ENCODE data around the gene SYT14.
"Not testable (repeated sequence)": the region's sequence is repeated elsewhere in the genome, so short reads cannot be mapped to it uniquely, and the experiment has no call there.

The SYT14 gene

GRCh38 chr1:209945377-209945776 is 7.4 kb downstream of the SYT14 start:
- peak; percentile 71 for FAIRE-seq

GRCh38 chr1:209948155-209948554 is 10.1 kb downstream of the SYT14 start:
- FAIRE-seq: no peak

GRCh38 chr1:209956116-209956515 is 18.1 kb downstream of the SYT14 start:
- FAIRE-seq: no peak

- no peak for FAIRE-seq
These were observed 21.6 kb downstream of the SYT14 start for GRCh38 chr1:209959623-209960022.

GRCh38 chr1:209960926-209961325 is 22.9 kb downstream of the SYT14 start:
- FAIRE-seq: no peak

GRCh38 chr1:209962388-209962787 is 24.4 kb downstream of the SYT14 start:
- no peak for FAIRE-seq

- FAIRE-seq: peak; percentile 70
These were observed 24.8 kb downstream of the SYT14 start for GRCh38 chr1:209962856-209963255.

GRCh38 chr1:209965996-209966395 is 28.0 kb downstream of the SYT14 start:
- no peak for FAIRE-seq

GRCh38 chr1:209978721-209979120 is 40.7 kb downstream of the SYT14 start:
- FAIRE-seq: not testable (repeated sequence)

- no peak for FAIRE-seq
These were observed 45.9 kb downstream of the SYT14 start for GRCh38 chr1:209983953-209984352.

GRCh38 chr1:209985002-209985401 is 47.0 kb downstream of the SYT14 start:
- no peak for FAIRE-seq

- FAIRE-seq: no peak
These were observed 50.7 kb downstream of the SYT14 start for GRCh38 chr1:209988706-209989105.

GRCh38 chr1:209989525-209989924 is 51.5 kb downstream of the SYT14 start:
- FAIRE-seq: peak; percentile 98

GRCh38 chr1:209993061-209993830 is 55.2 kb downstream of the SYT14 start:
- no peak for FAIRE-seq

GRCh38 chr1:209996348-209996747 is 58.3 kb downstream of the SYT14 start:
- no peak for FAIRE-seq

GRCh38 chr1:209999005-209999404 is 61.0 kb downstream of the SYT14 start:
- FAIRE-seq: peak; percentile 67

GRCh38 chr1:210001751-210002150 is 63.7 kb downstream of the SYT14 start:
- FAIRE-seq: no peak

GRCh38 chr1:210003501-210003900 is 65.5 kb downstream of the SYT14 start:
- FAIRE-seq: peak; percentile 31

GRCh38 chr1:210010161-210010560 is 72.1 kb downstream of the SYT14 start:
- FAIRE-seq: peak; percentile 13

GRCh38 chr1:210021145-210021860 is 83.3 kb downstream of the SYT14 start:
- FAIRE-seq: no peak

GRCh38 chr1:210022044-210022443 is 84.0 kb downstream of the SYT14 start:
- FAIRE-seq: no peak

- FAIRE-seq: no peak
These were observed 86.3 kb downstream of the SYT14 start for GRCh38 chr1:210024282-210024681.

GRCh38 chr1:210024996-210025395 is 87.0 kb downstream of the SYT14 start:
- no peak for FAIRE-seq

GRCh38 chr1:210025870-210026269 is 87.9 kb downstream of the SYT14 start:
- FAIRE-seq: peak; percentile 89
